WTC11 (cell line): ENCODE measurements around the gene PCGF3.

Experiments
- CREB1 ChIP-seq: sonication (generic); formaldehyde crosslinking; IDR thresholded peaks from 2 replicates; pipeline ENCODE4 v1.8.0; 2023; ENCODE audit warnings: mild to moderate bottlenecking, missing genetic modification reagents
- ESRRA ChIP-seq: sonication (generic); formaldehyde crosslinking; IDR thresholded peaks from 2 replicates; pipeline ENCODE4 v1.8.1; 2022; ENCODE audit warnings: mild to moderate bottlenecking, missing genetic modification reagents, borderline replicate concordance
- ETV6 ChIP-seq: sonication (generic); formaldehyde crosslinking; IDR thresholded peaks from 2 replicates; pipeline ENCODE4 v1.8.1; 2022; ENCODE audit warnings: mild to moderate bottlenecking, missing genetic modification reagents
- FOXP1 ChIP-seq: sonication (generic); formaldehyde crosslinking; IDR thresholded peaks from 2 replicates; pipeline ENCODE4 v1.8.0; 2022; ENCODE audit warnings: missing genetic modification reagents, mild to moderate bottlenecking, moderate library complexity, borderline replicate concordance
- JUN ChIP-seq: sonication (generic); formaldehyde crosslinking; IDR thresholded peaks from 2 replicates; pipeline ENCODE4 v1.8.0; 2023; ENCODE audit warnings: mild to moderate bottlenecking, missing genetic modification reagents
- RELA ChIP-seq: sonication (generic); formaldehyde crosslinking; IDR thresholded peaks from 2 replicates; pipeline ENCODE4 v1.8.1; 2022; ENCODE audit warnings: missing genetic modification reagents, mild to moderate bottlenecking, borderline replicate concordance
- SMAD3 ChIP-seq: sonication (generic); formaldehyde crosslinking; IDR thresholded peaks from 2 replicates; pipeline ENCODE4 v1.8.0; 2022; ENCODE audit warnings: missing genetic modification reagents, mild to moderate bottlenecking, borderline replicate concordance
- TCF7 ChIP-seq: sonication (generic); formaldehyde crosslinking; IDR thresholded peaks from 2 replicates; pipeline ENCODE4 v1.8.0; 2022; ENCODE audit warnings: mild to moderate bottlenecking, low read depth, missing genetic modification reagents, moderate library complexity
- ZNF232 ChIP-seq: sonication (generic); formaldehyde crosslinking; IDR thresholded peaks from 2 replicates; pipeline ENCODE4 v1.8.0; 2022; ENCODE audit warnings: mild to moderate bottlenecking, missing genetic modification reagents
- TF ChIP-seq, protein P1 (sequence below): fragments of 200-600 bp; IDR thresholded peaks from 2 replicates; pipeline ENCODE4 v1.8.0; 2022; ENCODE audit warnings: antibody characterized with exemption
- TF ChIP-seq, protein P2 (sequence below): sonication (generic); formaldehyde crosslinking; IDR thresholded peaks from 2 replicates; pipeline ENCODE4 v1.8.0; 2022; ENCODE audit warnings: mild to moderate bottlenecking, missing genetic modification reagents
- TF ChIP-seq, protein P3 (sequence below): sonication (generic); formaldehyde crosslinking; IDR thresholded peaks from 2 replicates; pipeline ENCODE4 v1.8.1; 2022; ENCODE audit warnings: mild to moderate bottlenecking, missing genetic modification reagents, moderate library complexity, borderline replicate concordance
- TF ChIP-seq, protein P4 (sequence below): sonication (generic); formaldehyde crosslinking; IDR thresholded peaks from 2 replicates; pipeline ENCODE4 v1.8.1; 2023; ENCODE audit warnings: mild to moderate bottlenecking, missing genetic modification reagents, moderate library complexity
- TF ChIP-seq, protein P5 (sequence below): fragments of 250-450 bp; sonication (Bioruptor Pico); IDR thresholded peaks from 2 replicates; pipeline ENCODE4 v1.9.0; 2021; ENCODE audit warnings: mild to moderate bottlenecking

DNA sequence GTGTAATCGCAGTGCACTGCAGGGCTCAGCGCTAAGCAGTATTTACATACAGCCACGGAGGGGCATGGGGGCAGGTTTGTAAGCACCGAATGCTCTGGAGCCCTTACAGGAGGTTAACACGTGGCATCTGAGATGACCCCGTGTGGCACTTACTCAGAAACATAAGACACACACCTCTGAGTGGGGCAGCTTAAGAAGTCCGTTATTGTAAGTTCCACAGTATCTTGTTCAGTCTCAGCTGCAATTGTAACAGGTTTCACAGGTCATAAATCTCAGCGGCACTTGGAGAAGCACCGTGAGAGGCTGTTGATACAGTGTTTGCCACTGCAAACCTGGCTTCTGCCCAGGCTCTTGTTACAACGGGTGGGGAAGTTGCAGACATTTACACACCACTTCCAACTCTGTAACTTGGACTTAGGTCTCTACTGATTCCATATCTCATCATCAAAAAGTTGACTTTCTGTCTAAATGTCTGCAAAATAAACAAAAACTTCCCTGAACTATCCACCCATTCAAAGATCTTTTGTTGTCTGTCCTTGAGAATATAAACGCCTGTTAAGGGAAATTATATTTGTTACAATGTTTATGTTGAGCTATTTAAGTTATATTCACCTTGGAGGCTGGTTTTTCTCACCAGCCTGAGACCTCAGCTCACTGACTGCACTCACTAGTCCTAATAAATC lies 110.0 kb downstream of the PCGF3 start:
- TF ChIP-seq ZNF232 (CRISPR knock-in tag) (no peak), TCF7 (CRISPR knock-in tag) (no peak), ESRRA (CRISPR knock-in tag) (no peak), ETV6 (CRISPR knock-in tag) (no peak), JUN (CRISPR knock-in tag) (no peak), SMAD3 (CRISPR knock-in tag) (no peak), CREB1 (CRISPR knock-in tag) (no peak), FOXP1 (CRISPR knock-in tag) (no peak), RELA (no peak)
- TF ChIP-seq, protein P1, sequence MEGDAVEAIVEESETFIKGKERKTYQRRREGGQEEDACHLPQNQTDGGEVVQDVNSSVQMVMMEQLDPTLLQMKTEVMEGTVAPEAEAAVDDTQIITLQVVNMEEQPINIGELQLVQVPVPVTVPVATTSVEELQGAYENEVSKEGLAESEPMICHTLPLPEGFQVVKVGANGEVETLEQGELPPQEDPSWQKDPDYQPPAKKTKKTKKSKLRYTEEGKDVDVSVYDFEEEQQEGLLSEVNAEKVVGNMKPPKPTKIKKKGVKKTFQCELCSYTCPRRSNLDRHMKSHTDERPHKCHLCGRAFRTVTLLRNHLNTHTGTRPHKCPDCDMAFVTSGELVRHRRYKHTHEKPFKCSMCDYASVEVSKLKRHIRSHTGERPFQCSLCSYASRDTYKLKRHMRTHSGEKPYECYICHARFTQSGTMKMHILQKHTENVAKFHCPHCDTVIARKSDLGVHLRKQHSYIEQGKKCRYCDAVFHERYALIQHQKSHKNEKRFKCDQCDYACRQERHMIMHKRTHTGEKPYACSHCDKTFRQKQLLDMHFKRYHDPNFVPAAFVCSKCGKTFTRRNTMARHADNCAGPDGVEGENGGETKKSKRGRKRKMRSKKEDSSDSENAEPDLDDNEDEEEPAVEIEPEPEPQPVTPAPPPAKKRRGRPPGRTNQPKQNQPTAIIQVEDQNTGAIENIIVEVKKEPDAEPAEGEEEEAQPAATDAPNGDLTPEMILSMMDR: no peak
- TF ChIP-seq, protein P2, sequence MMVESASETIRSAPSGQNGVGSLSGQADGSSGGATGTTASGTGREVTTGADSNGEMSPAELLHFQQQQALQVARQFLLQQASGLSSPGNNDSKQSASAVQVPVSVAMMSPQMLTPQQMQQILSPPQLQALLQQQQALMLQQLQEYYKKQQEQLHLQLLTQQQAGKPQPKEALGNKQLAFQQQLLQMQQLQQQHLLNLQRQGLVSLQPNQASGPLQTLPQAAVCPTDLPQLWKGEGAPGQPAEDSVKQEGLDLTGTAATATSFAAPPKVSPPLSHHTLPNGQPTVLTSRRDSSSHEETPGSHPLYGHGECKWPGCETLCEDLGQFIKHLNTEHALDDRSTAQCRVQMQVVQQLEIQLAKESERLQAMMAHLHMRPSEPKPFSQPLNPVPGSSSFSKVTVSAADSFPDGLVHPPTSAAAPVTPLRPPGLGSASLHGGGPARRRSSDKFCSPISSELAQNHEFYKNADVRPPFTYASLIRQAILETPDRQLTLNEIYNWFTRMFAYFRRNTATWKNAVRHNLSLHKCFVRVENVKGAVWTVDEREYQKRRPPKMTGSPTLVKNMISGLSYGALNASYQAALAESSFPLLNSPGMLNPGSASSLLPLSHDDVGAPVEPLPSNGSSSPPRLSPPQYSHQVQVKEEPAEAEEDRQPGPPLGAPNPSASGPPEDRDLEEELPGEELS (CRISPR knock-in tag): no peak
- TF ChIP-seq, protein P3, sequence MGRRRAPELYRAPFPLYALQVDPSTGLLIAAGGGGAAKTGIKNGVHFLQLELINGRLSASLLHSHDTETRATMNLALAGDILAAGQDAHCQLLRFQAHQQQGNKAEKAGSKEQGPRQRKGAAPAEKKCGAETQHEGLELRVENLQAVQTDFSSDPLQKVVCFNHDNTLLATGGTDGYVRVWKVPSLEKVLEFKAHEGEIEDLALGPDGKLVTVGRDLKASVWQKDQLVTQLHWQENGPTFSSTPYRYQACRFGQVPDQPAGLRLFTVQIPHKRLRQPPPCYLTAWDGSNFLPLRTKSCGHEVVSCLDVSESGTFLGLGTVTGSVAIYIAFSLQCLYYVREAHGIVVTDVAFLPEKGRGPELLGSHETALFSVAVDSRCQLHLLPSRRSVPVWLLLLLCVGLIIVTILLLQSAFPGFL (CRISPR knock-in tag): no peak
- TF ChIP-seq, protein P4, sequence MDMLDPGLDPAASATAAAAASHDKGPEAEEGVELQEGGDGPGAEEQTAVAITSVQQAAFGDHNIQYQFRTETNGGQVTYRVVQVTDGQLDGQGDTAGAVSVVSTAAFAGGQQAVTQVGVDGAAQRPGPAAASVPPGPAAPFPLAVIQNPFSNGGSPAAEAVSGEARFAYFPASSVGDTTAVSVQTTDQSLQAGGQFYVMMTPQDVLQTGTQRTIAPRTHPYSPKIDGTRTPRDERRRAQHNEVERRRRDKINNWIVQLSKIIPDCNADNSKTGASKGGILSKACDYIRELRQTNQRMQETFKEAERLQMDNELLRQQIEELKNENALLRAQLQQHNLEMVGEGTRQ (CRISPR knock-in tag): no peak
- TF ChIP-seq, protein P5, sequence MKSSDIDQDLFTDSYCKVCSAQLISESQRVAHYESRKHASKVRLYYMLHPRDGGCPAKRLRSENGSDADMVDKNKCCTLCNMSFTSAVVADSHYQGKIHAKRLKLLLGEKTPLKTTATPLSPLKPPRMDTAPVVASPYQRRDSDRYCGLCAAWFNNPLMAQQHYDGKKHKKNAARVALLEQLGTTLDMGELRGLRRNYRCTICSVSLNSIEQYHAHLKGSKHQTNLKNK (CRISPR knock-in tag): no peak
